Hematopoietic multipotent progenitor cell treated with erythropoietin and hydrocortisone succinate and interleukin-3 and kit ligand, for 17 days (in vitro differentiated cells): ENCODE measurements around the gene BTBD6.

ENCODE experiments used
- DNase-seq: peaks from one replicate; pipeline ENCODE4 v3.0.0-alpha.2; 2015; ENCODE audit warnings: low spot score

BTBD6 gene

GRCh38 chr14:105229099-105229655 is 19.2 kb upstream of the BTBD6 start:
- no peak for DNase-seq

- DNase-seq: no peak
These were observed 7.3 kb upstream of the BTBD6 start for GRCh38 chr14:105240811-105241576.

GRCh38 chr14:105241641-105242040 is 6.7 kb upstream of the BTBD6 start:
- DNase-seq: no peak

GRCh38 chr14:105244334-105244733 is 4.0 kb upstream of the BTBD6 start:
- no peak for DNase-seq

GRCh38 chr14:105247026-105247425 is 1.3 kb upstream of the BTBD6 start:
- DNase-seq: no peak

- no peak for DNase-seq
These were observed 492 bp upstream of the BTBD6 start for GRCh38 chr14:105247715-105248367.

GRCh38 chr14:105249182-105250007 is 1.1 kb downstream of the BTBD6 start:
- DNase-seq: no peak

- no peak for DNase-seq
These were observed 1.7 kb downstream of the BTBD6 start for GRCh38 chr14:105250008-105250366.

GRCh38 chr14:105250986-105251385 is 2.7 kb downstream of the BTBD6 start:
- no peak for DNase-seq

- no peak for DNase-seq
These were observed 3.6 kb downstream of the BTBD6 start for GRCh38 chr14:105251920-105252319.

GRCh38 chr14:105252552-105253328 is 4.4 kb downstream of the BTBD6 start:
- DNase-seq: no peak

- no peak for DNase-seq
These were observed 5.0 kb downstream of the BTBD6 start for GRCh38 chr14:105253329-105253682.

- DNase-seq: no peak
These were observed 6.7 kb downstream of the BTBD6 start for GRCh38 chr14:105255021-105255507.

- DNase-seq: no peak
These were observed 8.1 kb downstream of the BTBD6 start for GRCh38 chr14:105256292-105256960.

- DNase-seq: no peak
These were observed 9.1 kb downstream of the BTBD6 start for GRCh38 chr14:105257464-105257863.

- DNase-seq: no peak
These were observed 10.5 kb downstream of the BTBD6 start for GRCh38 chr14:105258846-105259245.

GRCh38 chr14:105260959-105261358 is 12.6 kb downstream of the BTBD6 start:
- DNase-seq: no peak

GRCh38 chr14:105261781-105262180 is 13.4 kb downstream of the BTBD6 start:
- no peak for DNase-seq

GRCh38 chr14:105267820-105268548 is 19.7 kb downstream of the BTBD6 start:
- DNase-seq: no peak

- DNase-seq: no peak
These were observed 20.5 kb downstream of the BTBD6 start for GRCh38 chr14:105268736-105269354.
